Trophoblast cell (in vitro differentiated cells and primary cell): Measurements from ENCODE around the gene SPAG17.

Source experiments
- DNase-seq, 2 donors: peaks; one replicate each; pipeline ENCODE4 v3.0.0-alpha.2; 2016
- H2AFZ ChIP-seq: 2 replicates; pipeline ENCODE4 v1.6.1; 2013; ENCODE audit warnings: low read length, moderate library complexity, mild to moderate bottlenecking; ENCODE audit not compliant: insufficient read depth, poor library complexity
- H2AK5ac ChIP-seq: 2 replicates; pipeline ENCODE4 v1.6.1; 2013; ENCODE audit warnings: mild to moderate bottlenecking, low read length
- H2BK120ac ChIP-seq: 2 replicates; pipeline ENCODE4 v1.6.1; 2013; ENCODE audit warnings: low read length, mild to moderate bottlenecking, moderate library complexity; ENCODE audit not compliant: insufficient read depth, poor library complexity
- H2BK12ac ChIP-seq: 2 replicates; pipeline ENCODE4 v1.6.1; 2013; ENCODE audit warnings: mild to moderate bottlenecking, low read length, moderate library complexity
- H2BK5ac ChIP-seq: 2 replicates; pipeline ENCODE4 v1.6.1; 2013; ENCODE audit warnings: low read length, low read depth, moderate library complexity, mild to moderate bottlenecking; ENCODE audit not compliant: poor library complexity
- H3K14ac ChIP-seq: 2 replicates; pipeline ENCODE4 v1.6.1; 2013; ENCODE audit warnings: mild to moderate bottlenecking, low read length
- H3K18ac ChIP-seq: 2 replicates; pipeline ENCODE4 v1.6.1; 2013; ENCODE audit warnings: mild to moderate bottlenecking, low read length
- H3K23ac ChIP-seq: 2 replicates; pipeline ENCODE4 v1.6.1; 2013; ENCODE audit warnings: low read length
- H3K27ac ChIP-seq: 2 replicates; pipeline ENCODE4 v1.5.1; 2013; ENCODE audit warnings: low read depth, mild to moderate bottlenecking, inconsistent platforms, low read length, moderate library complexity
- H3K27me3 ChIP-seq: 2 replicates; pipeline ENCODE4 v1.6.1; 2013; ENCODE audit warnings: inconsistent platforms, mild to moderate bottlenecking, low read length, moderate library complexity; ENCODE audit not compliant: insufficient read depth
- H3K36me3 ChIP-seq, 2 experiments: 1 replicate in 1 of 2; 2 replicates in 1 of 2; pipeline ENCODE4 v1.6.1; 2013; ENCODE audit warnings: low read length in 2 of 2, mild to moderate bottlenecking in 2 of 2, moderate library complexity in 1 of 2; ENCODE audit not compliant: insufficient read depth in 2 of 2, control insufficient read depth in 1 of 2
- H3K4ac ChIP-seq: 2 replicates; pipeline ENCODE4 v1.6.1; 2013; ENCODE audit warnings: low read depth, mild to moderate bottlenecking, low read length, moderate library complexity
- H3K4me1 ChIP-seq, 2 experiments: 1 replicate in 1 of 2; 2 replicates in 1 of 2; pipeline ENCODE4 v1.6.1; 2013; ENCODE audit warnings: low read length in 2 of 2, mild to moderate bottlenecking in 2 of 2, moderate library complexity in 1 of 2; ENCODE audit not compliant: insufficient read depth in 2 of 2, control insufficient read depth in 1 of 2
- H3K4me2 ChIP-seq: 2 replicates; pipeline ENCODE4 v1.6.1; 2013; ENCODE audit warnings: inconsistent platforms, mild to moderate bottlenecking, low read length, moderate library complexity
- H3K4me3 ChIP-seq: 2 replicates; pipeline ENCODE4 v1.5.1; 2013; ENCODE audit warnings: mild to moderate bottlenecking, low read depth, low read length, inconsistent platforms
- H3K79me1 ChIP-seq: one replicate; pipeline ENCODE4 v1.6.1; 2013; ENCODE audit warnings: low read length
- H3K79me2 ChIP-seq: 2 replicates; pipeline ENCODE4 v1.6.1; 2013; ENCODE audit warnings: low read length, mild to moderate bottlenecking; ENCODE audit not compliant: control insufficient read depth, insufficient read depth, poor library complexity
- H3K9ac ChIP-seq: 2 replicates; pipeline ENCODE4 v1.6.1; 2013; ENCODE audit warnings: mild to moderate bottlenecking, low read length
- H3K9me3 ChIP-seq: 2 replicates; pipeline ENCODE4 v1.6.1; 2013; ENCODE audit warnings: low read depth, mild to moderate bottlenecking, control low read depth, inconsistent platforms, low read length; ENCODE audit not compliant: insufficient read depth
- H4K12ac ChIP-seq: 2 replicates; pipeline ENCODE4 v1.6.1; 2013; ENCODE audit warnings: low read depth, mild to moderate bottlenecking, low read length, moderate library complexity
- H4K8ac ChIP-seq: 2 replicates; pipeline ENCODE4 v1.6.1; 2013; ENCODE audit warnings: low read depth, mild to moderate bottlenecking, low read length, moderate library complexity
- H4K91ac ChIP-seq: one replicate; pipeline ENCODE4 v1.6.1; 2013; ENCODE audit warnings: low read depth, mild to moderate bottlenecking, low read length, moderate library complexity
- WGBS: extraction: QIAGEN DNeasy Blood & Tissue Kit; methylation state at CpG from one replicate; pipeline ENCODE4 v1.1.7; 2013; ENCODE audit warnings: missing lambda C conversion rate; ENCODE audit not compliant: insufficient read length, insufficient coverage; ENCODE audit errors: extremely low coverage; 5-methylcytosine and 5-hydroxymethylcytosine counted together

The SPAG17 gene

DNA sequence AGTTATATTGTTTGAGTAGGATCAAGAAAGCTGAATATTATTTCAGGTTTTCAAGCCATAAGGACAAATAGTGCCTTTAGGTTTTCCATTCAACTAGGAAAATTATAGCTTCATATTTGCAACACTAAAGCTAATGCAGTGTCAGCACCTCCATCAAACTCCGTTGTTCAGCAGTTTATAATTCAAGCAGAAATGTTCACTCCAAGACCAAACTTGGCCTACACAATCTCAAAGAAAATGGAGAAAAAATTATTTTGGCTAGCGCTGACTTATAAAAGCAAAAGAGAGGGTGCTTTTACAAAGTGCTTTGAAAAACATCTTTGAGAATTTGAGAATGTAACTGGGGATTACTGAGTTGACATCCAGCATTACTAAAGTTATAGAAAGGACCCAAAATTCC is 1.4 kb downstream of the SPAG17 start:
- H2AK5ac ChIP-seq: no peak overlapping the region
- H3K4me2 ChIP-seq: no peak overlapping the region
- no peak overlapping the region for H4K91ac ChIP-seq
- no peaks in the 10 kb centered on the region for H3K27me3 ChIP-seq
- no CpG with 5 or more reads among the region's 2 CpGs for WGBS
- H2BK120ac ChIP-seq: no peak overlapping the region
- no peak overlapping the region for H3K27ac ChIP-seq
- no peaks in the 10 kb centered on the region for H3K79me2 ChIP-seq
- H3K4me3 ChIP-seq: no peak overlapping the region
- no peak overlapping the region for H3K4ac ChIP-seq
- H2BK5ac ChIP-seq: no peak overlapping the region
- no peak overlapping the region for H4K12ac ChIP-seq
- no peak for DNase-seq
- H3K9ac ChIP-seq: no peak overlapping the region
- H3K9me3 ChIP-seq: no peaks in the 10 kb centered on the region
- no peak overlapping the region for H3K14ac ChIP-seq
- H3K36me3 ChIP-seq: no peaks in the 10 kb centered on the region
- no peaks in the 10 kb centered on the region for H3K79me1 ChIP-seq
- no peak overlapping the region for H2BK12ac ChIP-seq
- no peak overlapping the region for H3K23ac ChIP-seq
- H3K4me1 ChIP-seq: peaks cover 0 to 6% of the 10 kb centered on the region in 2 experiments
- no peak overlapping the region for H2AFZ ChIP-seq
- H4K8ac ChIP-seq: no peak overlapping the region
- H3K18ac ChIP-seq: no peak overlapping the region

DNA sequence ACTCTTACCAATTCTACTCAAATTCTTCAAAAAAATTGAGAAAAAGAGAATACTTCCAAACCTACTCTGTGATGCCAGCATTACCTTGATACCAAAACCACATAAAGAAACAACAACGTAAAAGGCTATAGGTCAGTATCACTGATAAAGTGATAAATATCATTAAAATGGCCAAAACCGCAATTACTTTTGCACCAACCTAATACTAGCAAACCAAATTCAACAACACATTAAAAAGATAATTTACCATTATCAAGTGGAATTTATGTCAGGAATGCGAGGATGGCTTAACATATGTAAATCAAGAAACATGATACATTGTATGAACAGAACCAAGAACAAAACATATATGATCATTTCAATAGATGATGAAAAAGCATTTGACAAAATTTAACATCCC is 7.0 kb downstream of the SPAG17 start:
- Histone ChIP-seq H3K36me3 (no peaks in the 10 kb centered on the region), H4K8ac (no peak overlapping the region), H3K79me2 (no peaks in the 10 kb centered on the region), H3K4ac (no peak overlapping the region), H2BK120ac (no peak overlapping the region), H3K27me3 (no peaks in the 10 kb centered on the region), H2BK12ac (no peak overlapping the region), H2AFZ (no peak overlapping the region), H3K9ac (no peak overlapping the region), H4K91ac (no peak overlapping the region), H3K9me3 (peaks cover 1% of the 10 kb centered on the region), H3K23ac (no peak overlapping the region), H2AK5ac (no peak overlapping the region), H3K18ac (no peak overlapping the region), H3K14ac (no peak overlapping the region), H3K27ac (no peak overlapping the region), H4K12ac (no peak overlapping the region), H2BK5ac (no peak overlapping the region), H3K4me3 (no peak overlapping the region), H3K79me1 (no peaks in the 10 kb centered on the region), H3K4me1 (no peaks in the 10 kb centered on the region), H3K4me2 (no peak overlapping the region)
- DNase-seq: no peak
- WGBS: no CpG with 5 or more reads among the region's 3 CpGs

GRCh38 chr1:118169016-118169415 is 16.0 kb downstream of the SPAG17 start:
- no peak overlapping the region for H2AK5ac ChIP-seq
- H3K18ac ChIP-seq: no peak overlapping the region
- no peak overlapping the region for H3K4me2 ChIP-seq
- H4K12ac ChIP-seq: no peak overlapping the region
- no peak overlapping the region for H3K9ac ChIP-seq
- H4K91ac ChIP-seq: no peak overlapping the region
- H2BK12ac ChIP-seq: no peak overlapping the region
- no peak overlapping the region for H2BK120ac ChIP-seq
- no peaks in the 10 kb centered on the region for H3K4me1 ChIP-seq
- no peak overlapping the region for H3K4ac ChIP-seq
- H3K4me3 ChIP-seq: no peak overlapping the region
- H4K8ac ChIP-seq: no peak overlapping the region
- no peak overlapping the region for H2BK5ac ChIP-seq
- H3K27ac ChIP-seq: no peak overlapping the region
- no peaks in the 10 kb centered on the region for H3K79me2 ChIP-seq
- peaks cover 1% of the 10 kb centered on the region for H3K9me3 ChIP-seq
- no CpG with 5 or more reads among the region's 1 CpG for WGBS
- no peaks in the 10 kb centered on the region for H3K79me1 ChIP-seq
- no peak overlapping the region for H2AFZ ChIP-seq
- H3K23ac ChIP-seq: no peak overlapping the region
- no peak for DNase-seq
- H3K27me3 ChIP-seq: no peaks in the 10 kb centered on the region
- H3K14ac ChIP-seq: no peak overlapping the region
- no peaks in the 10 kb centered on the region for H3K36me3 ChIP-seq

DNA sequence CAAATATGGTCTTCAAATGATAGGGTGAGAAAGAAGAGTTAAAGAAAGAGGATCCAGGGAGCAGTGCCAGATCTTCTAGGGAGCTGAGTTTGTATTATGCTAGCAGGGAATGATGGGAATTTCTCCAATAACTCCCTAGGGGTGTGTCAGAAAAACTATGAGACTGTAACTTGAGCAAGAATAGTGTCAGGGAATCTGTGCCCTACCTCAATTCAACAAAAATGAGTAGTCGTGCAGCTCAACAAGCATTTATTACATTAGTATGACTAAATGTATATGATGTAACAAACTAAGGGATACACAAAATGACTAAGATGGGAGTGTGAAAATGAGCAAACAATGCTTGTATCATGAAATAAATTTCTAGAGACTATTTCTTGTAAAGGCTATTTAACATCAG is 24.2 kb downstream of the SPAG17 start:
- H3K27ac ChIP-seq: no peak overlapping the region
- no peak overlapping the region for H3K9ac ChIP-seq
- H2BK5ac ChIP-seq: no peak overlapping the region
- H3K23ac ChIP-seq: no peak overlapping the region
- no peak overlapping the region for H2BK120ac ChIP-seq
- WGBS: no CpG with 5 or more reads among the region's 1 CpG
- H3K4me1 ChIP-seq: peaks cover 0 to 3% of the 10 kb centered on the region in 2 experiments
- no peak overlapping the region for H4K8ac ChIP-seq
- no peaks in the 10 kb centered on the region for H3K27me3 ChIP-seq
- H3K18ac ChIP-seq: no peak overlapping the region
- H3K79me2 ChIP-seq: no peaks in the 10 kb centered on the region
- no peaks in the 10 kb centered on the region for H3K79me1 ChIP-seq
- no peak for DNase-seq
- no peak overlapping the region for H3K4me2 ChIP-seq
- no peak overlapping the region for H4K91ac ChIP-seq
- no peak overlapping the region for H3K4me3 ChIP-seq
- no peak overlapping the region for H2AFZ ChIP-seq
- no peaks in the 10 kb centered on the region for H3K9me3 ChIP-seq
- no peak overlapping the region for H2AK5ac ChIP-seq
- H3K14ac ChIP-seq: no peak overlapping the region
- H4K12ac ChIP-seq: no peak overlapping the region
- no peaks in the 10 kb centered on the region for H3K36me3 ChIP-seq
- no peak overlapping the region for H2BK12ac ChIP-seq
- H3K4ac ChIP-seq: no peak overlapping the region
